GM04504 (cell line): ENCODE data around the gene PVALEF.
"Not testable (repeated sequence)": the region's sequence is repeated elsewhere in the genome, so short reads cannot be mapped to it uniquely, and the experiment has no call there.

Experiments
- DNase-seq: peaks from one replicate; pipeline ENCODE4 v3.0.0-alpha.2; 2012; ENCODE audit warnings: low read depth

Gene PVALEF

DNA sequence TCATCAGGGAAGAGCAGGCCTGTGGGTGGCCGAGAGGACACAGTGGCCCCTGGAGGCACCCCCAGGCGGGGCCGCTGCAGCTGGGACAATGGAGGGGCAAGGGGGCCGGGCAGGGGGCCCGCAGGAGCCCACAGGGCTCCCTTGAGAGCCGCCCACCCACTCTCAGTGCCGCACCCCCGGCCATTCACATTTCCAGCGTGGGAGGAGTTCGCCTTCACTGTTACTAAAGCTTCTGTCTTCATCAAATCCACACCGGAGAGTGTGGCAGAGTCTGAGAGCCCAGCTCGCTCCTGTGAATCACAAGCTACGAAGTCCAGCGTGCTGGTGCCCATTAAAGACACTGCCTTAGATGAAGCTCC lies 20.9 kb upstream of the PVALEF start:
- no peak for DNase-seq

DNA sequence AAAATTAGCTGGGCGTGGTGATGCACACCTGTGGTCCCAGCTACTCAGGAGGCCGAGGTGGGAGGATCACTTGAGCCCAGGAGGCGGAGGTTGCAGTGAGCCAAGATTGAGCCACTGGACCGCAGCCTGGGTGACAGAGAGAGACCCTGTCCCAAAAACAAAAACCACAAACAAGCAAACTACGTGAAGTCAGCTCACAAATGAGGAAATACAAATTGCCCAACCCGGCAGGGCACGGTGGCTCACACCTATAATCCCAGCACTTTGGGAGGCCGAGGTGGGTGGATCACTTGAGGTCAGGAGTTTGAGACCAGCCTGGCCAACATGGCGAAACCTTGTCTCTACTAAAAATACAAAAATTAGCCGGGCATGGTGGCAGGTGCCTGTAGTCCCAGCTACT lies 19.1 kb upstream of the PVALEF start:
- DNase-seq = not testable (repeated sequence)

DNA sequence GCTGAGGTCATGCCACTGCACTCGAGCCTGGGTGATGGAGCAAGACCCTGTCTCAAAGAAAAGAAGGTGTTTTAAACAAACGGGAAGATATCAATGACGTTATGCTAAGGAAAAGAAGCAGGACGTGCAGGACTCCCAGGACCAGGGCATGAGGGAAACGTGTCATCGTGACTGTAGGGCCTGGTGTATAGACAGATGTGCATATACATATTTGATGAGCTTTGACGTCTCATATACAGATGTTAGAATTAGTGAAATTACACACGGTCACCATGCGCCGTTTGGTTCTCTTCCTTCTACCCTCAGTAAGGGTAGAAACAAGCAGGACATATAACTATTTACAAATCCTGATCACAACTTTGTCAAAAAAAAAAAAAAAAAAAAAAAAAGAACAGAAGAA lies 17.6 kb upstream of the PVALEF start:
- no peak for DNase-seq

DNA sequence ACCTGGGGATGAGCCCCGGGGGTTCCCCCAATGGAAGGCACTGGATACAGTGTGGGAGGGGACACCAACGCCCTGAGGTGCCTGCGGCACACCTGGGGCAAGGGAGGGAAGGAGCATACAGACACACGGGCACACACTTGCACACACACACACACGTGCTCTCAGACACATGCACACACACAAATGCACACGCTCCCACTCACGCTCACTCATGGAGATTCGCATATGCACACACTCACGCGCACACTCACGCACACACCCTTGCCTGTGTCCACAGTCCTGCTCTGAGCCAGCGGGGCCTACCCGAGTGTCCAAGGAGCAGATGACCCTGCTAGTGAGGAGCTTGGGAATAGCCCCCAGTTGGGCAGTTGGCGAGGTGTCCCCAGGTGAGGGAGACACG lies 16.7 kb upstream of the PVALEF start:
- DNase-seq = no peak

DNA sequence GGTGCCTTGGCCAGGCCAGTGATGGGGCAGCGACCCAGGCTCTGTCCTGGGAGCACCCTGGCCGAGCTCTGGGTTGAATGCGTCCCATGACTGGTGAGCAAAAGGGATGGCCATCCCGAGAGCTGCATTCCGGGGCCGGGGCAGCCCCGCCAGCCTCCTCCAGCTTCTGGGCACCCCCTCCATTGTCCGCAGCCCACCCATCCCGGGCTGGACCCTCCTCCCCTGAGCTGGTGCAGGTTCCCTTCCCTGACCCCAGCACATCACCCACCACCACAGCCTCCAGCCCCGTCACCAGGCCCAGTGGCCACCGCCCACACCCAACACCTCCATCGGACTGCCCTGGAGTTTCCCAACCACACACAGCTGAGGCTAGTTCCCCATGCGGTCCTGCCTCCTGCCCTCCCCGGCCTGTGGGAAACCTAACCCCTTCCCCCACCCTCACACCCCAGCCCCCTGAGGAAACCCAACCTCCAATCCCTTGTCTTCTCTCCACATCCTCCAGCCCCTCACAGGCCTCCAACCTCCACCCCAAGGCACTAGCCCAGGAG lies 16.2 kb upstream of the PVALEF start:
- DNase-seq = no peak

DNA sequence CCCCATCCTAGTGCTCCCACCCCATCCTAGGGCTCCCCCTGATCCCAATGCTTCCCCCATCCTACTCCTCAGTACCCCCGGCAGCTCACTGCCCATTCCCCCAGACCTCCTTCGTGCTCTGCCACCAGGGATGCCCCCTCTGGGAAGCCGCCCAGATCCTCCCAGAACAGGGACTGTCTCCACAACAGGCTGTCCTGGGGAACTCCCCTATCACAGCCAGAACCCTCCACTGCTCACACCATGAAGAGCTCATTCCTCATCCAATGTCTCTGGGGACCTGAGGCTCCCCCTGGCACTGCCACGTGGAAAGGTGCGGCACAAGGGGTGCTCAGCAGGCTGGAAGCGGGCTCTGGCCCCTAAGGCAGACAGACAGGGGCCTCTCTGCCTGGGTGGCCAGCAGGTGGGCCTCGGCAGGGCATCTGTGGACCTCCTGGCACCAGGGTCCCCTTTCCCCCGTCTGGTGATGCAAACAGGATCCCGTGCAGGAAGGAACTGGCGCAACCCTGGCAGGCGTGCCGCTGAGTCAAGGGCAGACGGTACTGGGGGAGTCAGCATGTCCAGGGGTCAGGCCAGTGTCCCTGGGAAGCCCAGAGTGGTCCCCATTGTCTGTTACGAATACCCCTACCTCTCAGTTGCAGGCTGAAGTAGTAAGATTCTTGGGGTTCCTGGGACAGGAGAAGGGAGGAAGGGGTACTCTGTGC lies 14.8 kb upstream of the PVALEF start:
- no peak for DNase-seq

DNA sequence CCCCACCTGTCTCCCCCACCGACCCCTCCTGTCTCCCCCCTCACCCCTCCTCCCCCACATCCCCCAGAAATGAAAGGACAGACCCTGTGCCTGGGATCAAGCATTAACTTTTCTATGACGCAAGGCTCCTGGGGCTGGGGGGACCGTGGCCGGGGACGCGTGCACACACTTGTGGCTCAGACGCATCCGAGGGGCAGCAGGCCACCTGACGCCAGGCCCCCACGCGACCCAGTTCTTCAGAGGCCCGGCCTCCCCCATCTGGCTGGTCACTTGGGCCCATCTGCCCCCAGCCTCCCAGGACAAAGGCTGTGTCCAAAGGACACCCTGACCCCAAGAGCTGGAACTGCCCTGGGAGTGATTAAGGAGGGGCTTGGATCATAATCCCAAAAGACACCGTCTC lies 14.0 kb upstream of the PVALEF start:
- no peak for DNase-seq

DNA sequence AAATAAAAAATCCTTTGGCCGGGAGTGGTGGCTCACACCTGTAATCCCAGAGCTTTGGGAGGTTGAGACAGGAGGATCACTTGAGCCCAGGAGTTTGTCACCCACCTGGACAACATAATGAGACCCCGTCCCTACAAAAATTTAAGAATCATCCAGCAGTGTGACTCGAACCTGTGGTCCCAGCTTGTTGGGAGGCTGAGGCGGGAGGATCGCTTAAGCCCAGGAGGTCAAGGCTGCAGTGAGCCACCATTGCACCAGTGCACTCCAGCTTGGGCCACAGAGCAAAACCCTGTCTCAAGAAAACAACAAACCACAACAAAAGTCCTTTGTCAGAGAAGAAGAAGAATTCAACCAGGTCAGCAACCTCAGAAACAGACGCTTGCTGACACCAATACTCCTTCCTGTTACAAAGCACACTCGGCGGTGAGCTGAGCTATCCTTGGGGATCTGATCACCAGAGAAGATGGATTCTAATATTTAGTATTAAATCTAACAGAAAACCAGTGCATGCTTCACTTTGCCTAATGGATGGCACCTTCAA lies 12.9 kb upstream of the PVALEF start:
- no peak for DNase-seq

DNA sequence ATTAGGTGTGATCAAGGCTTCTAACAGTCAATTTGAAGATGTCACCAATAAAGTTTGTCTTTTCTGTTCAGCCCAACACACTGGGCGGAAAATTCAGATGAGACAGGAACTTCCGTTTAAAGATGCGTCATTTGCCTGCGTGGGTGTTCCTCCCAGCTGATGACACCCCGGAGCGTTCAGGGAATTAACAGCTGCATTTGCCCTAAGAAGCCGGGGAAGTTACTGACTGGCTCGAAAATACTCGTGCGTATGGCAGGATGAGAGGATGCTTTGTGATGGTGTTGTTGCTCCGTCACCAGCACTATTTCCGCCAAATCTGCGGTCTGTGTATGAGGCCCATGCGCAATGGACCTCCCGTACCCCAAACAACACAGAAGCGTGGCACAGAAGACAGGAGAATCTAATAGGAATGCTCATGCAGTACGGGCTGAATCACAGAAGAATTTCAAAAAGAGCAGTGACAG lies 11.9 kb upstream of the PVALEF start:
- peak; percentile 28 for DNase-seq

DNA sequence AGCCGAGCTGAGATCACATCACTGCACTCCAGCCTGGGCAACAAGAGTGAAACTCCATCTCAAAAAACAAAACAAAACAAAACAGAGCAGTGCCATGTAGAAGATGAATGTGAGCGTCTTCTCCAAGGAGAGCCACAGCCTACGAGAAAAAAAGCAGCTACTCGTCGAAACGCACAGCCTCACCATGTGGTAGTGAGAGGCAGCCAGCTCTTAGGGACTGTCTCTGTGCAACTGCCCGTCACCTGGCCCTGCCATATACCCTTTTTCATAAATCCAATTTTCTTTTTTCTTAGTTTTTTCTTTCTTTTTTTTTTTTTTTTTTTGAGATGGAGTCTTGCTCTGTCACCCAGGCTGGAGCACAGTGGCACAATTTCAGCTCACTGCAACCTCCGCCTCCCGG lies 11.3 kb upstream of the PVALEF start:
- not testable (repeated sequence) for DNase-seq

DNA sequence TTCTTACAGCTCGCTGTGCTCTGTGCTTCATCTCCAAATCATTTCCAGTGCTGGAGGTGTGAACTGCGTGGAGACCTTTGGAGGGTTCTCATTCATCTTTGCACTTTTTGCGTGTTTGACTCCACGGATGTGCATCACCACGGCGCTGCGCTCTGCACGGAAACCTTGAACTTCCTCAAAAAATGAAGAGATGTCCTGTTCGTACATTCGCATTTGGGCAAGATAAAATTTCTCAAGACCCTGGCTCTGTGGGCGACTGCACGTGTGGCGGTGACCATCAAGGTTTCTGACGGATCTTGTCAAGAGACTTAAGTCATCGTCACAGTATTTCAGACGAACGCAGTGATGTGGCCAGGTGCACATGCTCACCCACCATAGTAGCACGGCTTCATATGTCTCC lies 10.3 kb upstream of the PVALEF start:
- DNase-seq = no peak

DNA sequence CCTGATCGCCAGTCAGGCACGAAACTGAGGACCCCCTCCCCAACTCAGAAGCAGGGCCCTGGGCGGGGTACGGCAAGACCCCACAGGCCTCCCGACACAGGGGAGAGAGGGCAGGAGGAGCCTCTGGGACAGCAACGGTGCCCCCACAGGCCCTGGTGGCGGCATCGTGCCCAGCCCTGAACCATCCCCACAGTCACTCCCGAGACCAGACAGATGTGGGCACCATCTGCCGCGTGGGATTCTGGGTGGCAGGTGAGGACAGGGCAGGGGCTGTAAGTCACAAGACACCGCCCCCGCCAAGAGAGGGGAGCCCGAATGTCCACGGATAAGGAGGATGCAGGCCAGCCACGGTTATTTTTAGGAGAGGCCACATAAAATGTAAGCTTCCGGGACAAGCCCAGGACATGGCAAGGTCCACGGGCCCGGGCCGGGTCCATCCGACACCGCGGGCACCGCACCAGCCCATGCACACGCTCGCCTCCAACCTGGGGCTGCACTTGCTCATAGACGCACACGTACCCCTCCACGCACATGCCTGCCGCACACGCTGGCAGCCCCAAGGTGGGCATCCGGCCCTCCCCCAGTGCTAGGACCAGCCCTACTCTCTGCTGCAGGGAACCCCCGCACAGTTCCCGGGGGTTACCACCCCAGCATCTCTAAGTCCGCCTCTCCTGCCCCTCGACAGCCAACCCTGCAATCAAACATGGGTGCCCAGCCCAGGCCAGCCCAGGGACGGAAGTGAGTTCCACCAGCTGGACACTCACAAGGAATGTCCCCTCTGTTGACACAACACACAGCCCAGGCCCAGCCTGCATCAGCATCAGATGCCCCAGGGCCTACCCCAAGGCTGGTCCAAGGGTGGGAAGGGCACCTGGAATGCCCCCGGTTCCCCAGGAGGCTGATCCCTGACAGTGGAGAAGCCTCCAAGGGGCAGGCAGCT lies 8.2 kb upstream of the PVALEF start:
- no peak for DNase-seq

DNA sequence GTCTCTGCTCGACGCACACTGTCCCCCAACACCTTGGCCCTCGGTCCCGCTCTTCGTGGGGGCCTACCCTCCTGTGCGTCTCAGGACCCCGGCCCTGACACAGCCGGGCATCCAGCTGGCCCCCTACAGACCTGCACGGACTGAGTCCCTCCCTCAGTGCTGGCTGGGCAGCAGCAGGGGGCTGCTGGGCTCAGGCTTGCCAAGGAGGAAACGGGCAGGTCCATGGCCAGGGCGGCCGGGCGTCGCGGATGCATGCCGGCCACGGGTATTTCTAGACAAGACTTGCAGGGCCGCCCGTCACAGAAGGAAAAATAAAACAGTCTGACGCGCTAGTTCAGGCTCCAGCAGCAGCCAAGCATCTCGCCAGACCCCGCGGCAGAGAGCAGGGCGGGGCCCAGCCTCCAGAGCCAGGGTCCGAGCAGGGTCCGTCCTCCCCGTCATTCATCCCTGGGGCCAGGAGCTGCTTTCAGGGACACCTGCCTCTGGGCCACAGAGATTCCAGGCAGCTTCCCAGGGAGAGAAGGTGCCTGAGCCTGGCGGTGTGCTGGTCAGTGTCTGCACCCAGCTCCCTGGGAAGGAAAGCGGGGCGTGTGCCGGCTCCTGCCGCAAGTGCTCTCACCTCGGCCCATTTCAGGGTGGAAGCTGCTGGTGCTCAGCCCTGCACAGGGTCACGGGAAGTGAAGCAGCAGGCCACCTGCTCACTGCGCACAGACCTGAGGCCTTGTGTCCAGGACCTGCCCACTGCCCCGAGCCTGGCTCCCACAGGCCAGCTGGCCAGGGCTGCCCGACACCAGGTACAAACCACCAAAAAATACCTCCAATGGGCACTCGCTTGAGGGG lies 7.2 kb upstream of the PVALEF start:
- DNase-seq = no peak

DNA sequence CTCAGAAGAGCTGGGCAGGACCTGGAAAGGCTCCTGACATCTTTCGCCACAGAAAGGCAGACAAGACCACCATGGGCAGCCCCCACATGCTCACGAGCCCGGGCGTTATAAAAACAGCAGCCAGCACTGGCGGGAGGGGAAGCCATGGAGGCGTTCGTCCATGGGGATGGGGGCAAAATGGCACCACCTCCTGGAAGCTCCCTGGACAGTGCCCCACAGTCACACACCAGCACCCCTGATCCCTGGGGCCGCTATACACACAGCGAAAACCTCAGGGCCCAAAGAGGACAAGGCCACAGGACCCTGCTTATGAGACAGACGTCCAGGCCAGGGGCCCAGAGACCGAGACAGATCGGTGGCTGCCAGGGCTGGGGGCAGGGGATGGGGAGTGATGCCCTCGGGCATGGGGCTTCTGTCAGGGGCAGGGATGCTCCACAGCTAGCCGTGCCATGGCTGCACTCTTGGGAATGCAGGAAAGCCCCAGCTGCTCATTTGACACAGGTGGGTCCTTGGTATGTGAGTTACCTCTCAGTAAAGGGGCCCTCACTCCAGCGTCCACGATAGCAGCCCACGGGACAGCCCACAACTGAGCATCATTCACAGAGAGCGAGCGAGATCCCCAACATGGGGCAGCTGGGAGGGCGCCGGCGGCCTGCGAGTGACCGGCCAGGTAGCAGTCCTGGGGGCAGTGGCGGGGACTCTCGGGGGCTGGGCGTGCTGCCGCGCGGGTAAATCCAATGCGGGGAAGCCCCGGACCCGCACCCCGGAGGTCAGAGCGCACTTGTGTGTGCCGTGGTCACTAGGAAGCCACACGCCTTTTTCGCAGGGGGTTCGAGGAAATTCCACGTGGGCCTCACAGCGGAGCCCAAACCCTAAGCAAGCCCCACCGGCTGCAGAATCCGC lies 6.4 kb upstream of the PVALEF start:
- DNase-seq = no peak

DNA sequence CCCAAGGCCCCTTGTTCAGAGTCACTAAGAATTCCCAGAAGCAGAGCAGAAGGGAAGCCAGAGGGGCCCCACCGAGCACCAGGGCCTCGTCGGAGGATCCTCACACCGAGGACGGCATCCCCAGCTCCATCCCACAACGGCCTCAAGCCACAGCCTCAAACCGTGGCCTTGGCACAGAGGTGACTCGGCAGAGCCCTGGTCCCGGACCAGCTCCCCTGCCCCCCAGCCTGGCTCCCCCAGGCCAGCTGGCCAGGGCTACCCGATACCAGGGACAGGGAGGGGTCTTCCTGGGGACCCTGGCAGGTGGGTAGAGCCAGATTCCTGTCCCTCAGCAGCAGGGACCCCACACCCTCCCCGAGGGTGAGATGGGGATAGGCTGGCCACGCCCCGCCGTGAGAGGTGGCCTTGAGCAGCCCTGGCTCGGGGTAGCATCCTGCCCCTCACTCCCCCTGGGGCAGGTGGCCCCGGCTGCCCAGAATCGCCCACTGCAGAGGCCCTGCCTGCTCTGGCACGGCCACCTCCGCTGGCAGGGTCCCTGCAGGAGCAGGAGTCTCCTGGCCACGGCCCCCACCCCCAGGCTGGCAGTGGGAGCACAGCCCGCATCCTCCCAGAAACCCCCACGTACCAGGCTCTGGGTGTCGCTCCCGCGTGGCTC lies 5.6 kb upstream of the PVALEF start:
- no peak for DNase-seq

DNA sequence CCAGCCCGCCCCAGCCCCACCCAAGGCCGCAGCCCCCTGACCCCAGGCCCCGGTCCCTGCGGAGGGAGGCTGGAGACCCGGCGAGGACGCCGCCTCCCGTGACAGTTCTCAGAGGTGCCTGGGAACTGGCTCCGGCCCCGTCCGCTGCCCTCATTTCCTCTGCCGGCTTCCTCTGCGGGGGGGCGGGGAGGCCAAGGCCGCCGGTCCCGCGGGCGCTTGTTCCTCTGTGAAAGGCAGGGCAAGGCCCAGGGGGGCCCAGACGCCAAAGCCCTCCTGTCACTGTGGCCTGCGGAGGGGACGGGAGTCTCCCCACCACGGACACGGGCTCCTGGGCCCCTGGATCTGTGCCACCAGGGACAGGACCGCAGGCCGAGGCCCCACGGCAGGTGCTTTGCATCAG lies 5.0 kb upstream of the PVALEF start:
- no peak for DNase-seq

DNA sequence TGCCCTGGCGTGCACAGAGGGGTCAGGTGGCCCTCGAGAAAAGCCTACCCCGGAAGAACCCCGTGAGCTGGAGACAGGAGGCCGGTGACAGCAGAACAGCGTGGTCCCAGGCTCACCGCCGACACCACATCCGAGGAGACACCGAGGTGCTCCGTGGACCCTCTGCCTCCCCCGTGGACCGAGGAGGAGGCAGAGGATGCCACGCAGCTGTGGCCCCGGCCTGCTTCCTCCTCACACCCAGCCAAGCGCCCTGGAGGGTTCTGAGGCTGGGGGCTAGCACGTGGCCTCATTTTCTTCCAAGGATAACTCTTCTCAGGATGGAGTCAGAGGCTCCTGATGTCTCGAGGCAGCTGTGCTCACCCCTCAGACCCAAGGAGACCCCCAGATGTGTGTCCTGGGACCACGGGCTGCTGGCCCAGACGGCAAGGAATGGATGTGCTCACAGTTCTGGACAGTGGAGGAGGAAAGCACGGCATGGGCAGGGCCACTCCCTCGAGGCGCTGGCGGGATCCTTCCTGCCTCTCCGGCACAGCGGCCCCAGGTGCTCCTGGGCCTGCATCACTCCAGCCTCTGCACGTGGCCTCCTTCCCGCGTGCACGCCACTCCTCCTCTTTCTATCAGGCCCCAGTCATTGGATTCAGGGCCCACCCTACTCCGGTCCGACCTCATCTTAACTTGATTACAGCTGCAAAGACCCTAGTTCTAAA lies 4.4 kb upstream of the PVALEF start:
- no peak for DNase-seq

DNA sequence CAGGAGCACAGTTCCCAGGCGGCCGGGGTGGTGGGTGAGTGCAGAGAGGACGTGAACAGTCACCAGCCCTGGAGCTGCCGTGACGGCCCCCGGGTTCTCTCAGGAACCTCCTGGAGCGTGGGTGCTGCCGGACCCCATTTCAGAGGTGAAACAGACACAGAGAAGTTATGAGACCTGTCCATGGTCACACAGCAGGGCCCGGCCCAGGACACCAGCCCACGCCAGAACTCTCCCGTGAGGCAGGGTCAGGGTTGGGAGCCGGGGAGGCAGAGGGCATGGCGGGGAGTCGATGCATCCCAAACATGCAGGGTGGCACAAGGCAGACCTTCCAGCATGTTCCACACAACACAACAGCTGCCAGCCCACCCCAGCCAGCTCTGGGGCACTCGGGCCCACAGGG lies 3.8 kb upstream of the PVALEF start:
- DNase-seq = no peak

DNA sequence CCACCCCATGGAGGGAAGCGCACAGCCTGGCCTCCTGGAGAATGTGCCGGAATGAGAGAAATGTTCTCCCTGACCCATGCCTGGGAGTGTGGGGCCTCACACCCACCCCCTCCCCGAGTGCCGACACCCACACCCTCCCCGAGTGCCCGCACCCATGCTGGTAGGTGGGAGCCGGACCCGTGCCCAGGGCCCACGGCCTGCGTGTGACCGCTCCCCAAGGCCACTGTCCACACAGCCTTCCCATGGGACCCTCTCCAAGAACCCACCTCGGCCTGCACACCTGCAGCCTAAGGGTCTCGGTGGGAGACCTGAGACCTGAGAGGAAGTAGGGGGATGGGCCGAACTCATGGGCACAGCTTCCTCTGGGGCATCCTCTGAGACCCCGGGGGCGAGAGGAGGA lies 3.3 kb upstream of the PVALEF start:
- no peak for DNase-seq

DNA sequence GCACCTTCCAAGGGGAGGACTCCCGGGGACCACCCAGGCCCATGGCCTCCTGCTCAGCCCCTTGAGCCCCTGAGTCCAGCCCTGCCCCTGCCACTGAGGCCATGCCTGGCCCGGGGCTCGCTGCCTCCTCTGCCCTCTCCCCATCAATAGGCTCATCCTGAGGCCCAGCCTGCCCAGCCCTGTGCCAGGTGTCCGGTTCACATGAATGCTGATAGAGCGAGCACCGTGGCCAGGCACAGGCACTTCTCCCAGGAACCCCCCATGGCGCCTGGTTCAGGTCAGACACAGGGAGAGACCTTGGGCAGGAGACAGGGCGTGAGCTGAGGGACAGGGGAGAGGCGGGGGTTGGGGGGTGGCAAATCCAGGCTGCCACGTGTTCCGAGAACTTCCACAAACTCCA lies 2.8 kb upstream of the PVALEF start:
- no peak for DNase-seq
